ENCODE measurements around the gene PTPRJ. TPM values are rescaled to one million over a fixed set of nuclear protein-coding genes. Genes with fewer than 3 reads are reported as not detected.
A peak's percentile ranks its signal among the peaks of the same experiment; 100 is the strongest.

The PTPRJ gene
- total RNA-seq, 1 donor from 2014 or later = 24.3 TPM

- Mint-ChIP-seq H3K27me3 (ENCODE audit: low read depth) (no peaks in the 10 kb centered on the region), H3K27ac (ENCODE audit: unreplicated experiment) (no peak overlapping the region), H3K9me3 (peaks cover 12% of the 10 kb centered on the region), H3K36me3 (ENCODE audit: low read depth) (no peaks in the 10 kb centered on the region), H3K4me3 (no peak overlapping the region), H3K4me1 (no peaks in the 10 kb centered on the region)
- TF ChIP-seq CTCF (conservative IDR thresholded peaks at IDR 0.05) = no peak
- no peak for DNase-seq (ENCODE audit: low read depth, low spot score)
These were observed 213.5 kb downstream of the PTPRJ start for GRCh38 chr11:48193876-48194275.

- TF ChIP-seq CTCF (conservative IDR thresholded peaks at IDR 0.05) = no peak
- DNase-seq (ENCODE audit: low read depth, low spot score) = no peak
- no peak overlapping the region for H3K27ac Mint-ChIP-seq (ENCODE audit: unreplicated experiment)
- H3K36me3 Mint-ChIP-seq (ENCODE audit: low read depth) = no peaks in the 10 kb centered on the region
- no peaks in the 10 kb centered on the region for H3K27me3 Mint-ChIP-seq (ENCODE audit: low read depth)
- no peaks in the 10 kb centered on the region for H3K4me1 Mint-ChIP-seq
- H3K9me3 Mint-ChIP-seq = no peaks in the 10 kb centered on the region
- H3K4me3 Mint-ChIP-seq = no peak overlapping the region
These were observed 227.5 kb downstream of the PTPRJ start for GRCh38 chr11:48207881-48208280.

DNA sequence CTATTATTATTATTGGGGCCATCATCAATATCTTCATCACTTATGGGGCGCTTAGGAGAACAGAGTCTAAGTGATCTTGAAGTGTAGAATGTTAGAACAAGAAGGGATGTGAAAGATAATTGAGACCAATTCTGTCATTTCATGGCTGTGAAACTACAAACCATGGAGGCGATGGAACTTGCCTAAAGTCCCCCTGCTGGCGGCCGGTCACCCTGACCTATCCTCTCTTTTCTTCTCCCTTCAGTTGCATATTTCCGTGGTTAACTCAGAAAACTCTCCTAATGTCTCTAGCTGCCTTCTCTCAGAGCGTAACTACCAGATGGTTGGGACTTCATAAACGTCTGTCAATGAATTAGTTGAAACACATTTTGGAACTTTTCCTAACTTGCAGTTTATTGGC lies 229.7 kb downstream of the PTPRJ start:
- no peak overlapping the region for H3K27ac Mint-ChIP-seq (ENCODE audit: unreplicated experiment)
- no peak overlapping the region for H3K4me3 Mint-ChIP-seq
- H3K36me3 Mint-ChIP-seq (ENCODE audit: low read depth) = no peaks in the 10 kb centered on the region
- no peak for DNase-seq (ENCODE audit: low read depth, low spot score)
- peak; percentile 20 for TF ChIP-seq CTCF (conservative IDR thresholded peaks at IDR 0.05)
- H3K4me1 Mint-ChIP-seq = no peaks in the 10 kb centered on the region
- H3K27me3 Mint-ChIP-seq (ENCODE audit: low read depth) = no peaks in the 10 kb centered on the region
- H3K9me3 Mint-ChIP-seq = peaks cover 3% of the 10 kb centered on the region

DNA sequence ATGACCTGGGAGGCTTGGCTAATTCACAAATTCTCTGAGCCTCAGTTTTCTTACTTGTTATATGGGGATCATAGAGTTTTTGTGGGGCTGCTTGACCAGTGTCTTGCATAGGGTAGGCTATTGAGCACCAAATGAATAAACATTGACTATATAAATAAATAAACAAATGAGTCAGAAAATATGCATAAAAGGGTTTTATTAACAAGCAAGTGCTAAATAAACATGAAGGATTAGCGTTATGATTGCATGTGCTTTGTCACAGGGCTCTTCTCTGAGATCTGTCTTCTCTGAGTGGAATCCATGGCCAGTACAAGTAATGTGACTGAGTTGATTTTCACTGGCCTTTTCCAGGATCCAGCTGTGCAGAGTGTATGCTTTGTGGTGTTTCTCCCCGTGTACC lies 236.2 kb downstream of the PTPRJ start, which contains the start of gene OR4B1:
Gene OR4B1 (plus strand): TSS at position 301 of the 400 bp plus-strand sequence. CDS start 0 bp downstream, at position 301.
- peaks cover 21% of the 10 kb centered on the region for H3K9me3 Mint-ChIP-seq
- DNase-seq (ENCODE audit: low read depth, low spot score) = no peak
- no peaks in the 10 kb centered on the region for H3K36me3 Mint-ChIP-seq (ENCODE audit: low read depth)
- H3K27ac Mint-ChIP-seq (ENCODE audit: unreplicated experiment) = no peak within 1 kb of the TSS
- H3K4me1 Mint-ChIP-seq = no peaks in the 10 kb centered on the region
- TF ChIP-seq CTCF (conservative IDR thresholded peaks at IDR 0.05) = no peak
- no peak within 1 kb of the TSS for H3K4me3 Mint-ChIP-seq
- H3K27me3 Mint-ChIP-seq (ENCODE audit: low read depth) = no peaks in the 10 kb centered on the region

Small RNAs within 50 kb of the gene (microRNA-seq; reads per million reads assigned to microRNA genes)
- not detected for gene MIR3161

Other genes with a start within 250 kb of the PTPRJ start
- gene FNBP4, start 213.2 kb upstream of the PTPRJ start, total RNA-seq = 110 and 116 TPM in 2 replicates
- gene NUP160, start 132.2 kb upstream of the PTPRJ start, total RNA-seq = 92.9 and 97.7 TPM in 2 replicates
- gene OR4B1, start 236.3 kb downstream of the PTPRJ start, total RNA-seq = not detected in 2 replicates